ENCODE results near the gene NDST4. TPM values are rescaled to one million over a fixed set of nuclear protein-coding genes. Genes with fewer than 3 reads are reported as not detected.
"Not testable (repeated sequence)": the region's sequence is repeated elsewhere in the genome, so short reads cannot be mapped to it uniquely, and the experiment has no call there.

The NDST4 gene
- total RNA-seq, 1 experiment from 2014 or later, result not detected

- Histone ChIP-seq H4K20me1 (ENCODE audit: low read length) (no peaks in the 10 kb centered on the region), H3K4me2 (ENCODE audit: low read length) (no peak overlapping the region), H3K27ac (ENCODE audit: low read length) (no peak overlapping the region), H2AFZ (ENCODE audit: low read length) (no peak overlapping the region), H3K4me1 (ENCODE audit: insufficient read depth, low read length) (no peaks in the 10 kb centered on the region), H3K79me2 (ENCODE audit: low read length) (no peaks in the 10 kb centered on the region), H3K9me3 (ENCODE audit: low read length) (no peaks in the 10 kb centered on the region), H3K9me2 (replicated peaks; ENCODE audit: low read length) (no peaks in the 10 kb centered on the region), H3K4me3 (ENCODE audit: low read length) (no peak overlapping the region), H3K9ac (ENCODE audit: low read length) (no peak overlapping the region), H3K36me3 (ENCODE audit: low read depth, low read length) (no peaks in the 10 kb centered on the region), H3F3A (ENCODE audit: low read length, unreplicated experiment) (no peaks in the 10 kb centered on the region), H3K27me3 (ENCODE audit: low read length) (no peaks in the 10 kb centered on the region)
- POLR2A ChIA-PET (ENCODE audit: unreplicated experiment), result no interaction called here
- intact Hi-C loops (cut with micrococcal nuclease), result no loop called here
- ATAC-seq, result peak; percentile 71
- CTCF ChIA-PET, result no interaction called here
- BruUV-seq (replicated peaks), result no TSS peak
- no peak for DNase-seq
- TF ChIP-seq EZH2 (IDR thresholded peaks at IDR 0.05; ENCODE audit: low read length, unreplicated experiment) (no peak), EZH2phosphoT487 (IDR thresholded peaks at IDR 0.05; ENCODE audit: borderline replicate concordance, low read length) (no peak)
- TF ChIP-seq, protein P1, sequence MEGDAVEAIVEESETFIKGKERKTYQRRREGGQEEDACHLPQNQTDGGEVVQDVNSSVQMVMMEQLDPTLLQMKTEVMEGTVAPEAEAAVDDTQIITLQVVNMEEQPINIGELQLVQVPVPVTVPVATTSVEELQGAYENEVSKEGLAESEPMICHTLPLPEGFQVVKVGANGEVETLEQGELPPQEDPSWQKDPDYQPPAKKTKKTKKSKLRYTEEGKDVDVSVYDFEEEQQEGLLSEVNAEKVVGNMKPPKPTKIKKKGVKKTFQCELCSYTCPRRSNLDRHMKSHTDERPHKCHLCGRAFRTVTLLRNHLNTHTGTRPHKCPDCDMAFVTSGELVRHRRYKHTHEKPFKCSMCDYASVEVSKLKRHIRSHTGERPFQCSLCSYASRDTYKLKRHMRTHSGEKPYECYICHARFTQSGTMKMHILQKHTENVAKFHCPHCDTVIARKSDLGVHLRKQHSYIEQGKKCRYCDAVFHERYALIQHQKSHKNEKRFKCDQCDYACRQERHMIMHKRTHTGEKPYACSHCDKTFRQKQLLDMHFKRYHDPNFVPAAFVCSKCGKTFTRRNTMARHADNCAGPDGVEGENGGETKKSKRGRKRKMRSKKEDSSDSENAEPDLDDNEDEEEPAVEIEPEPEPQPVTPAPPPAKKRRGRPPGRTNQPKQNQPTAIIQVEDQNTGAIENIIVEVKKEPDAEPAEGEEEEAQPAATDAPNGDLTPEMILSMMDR (conservative IDR thresholded peaks at IDR 0.05; ENCODE audit: low read depth, low read length), result no peak
These were observed 115.7 kb downstream of the NDST4 start for GRCh38 chr4:114997576-114998247.

DNA sequence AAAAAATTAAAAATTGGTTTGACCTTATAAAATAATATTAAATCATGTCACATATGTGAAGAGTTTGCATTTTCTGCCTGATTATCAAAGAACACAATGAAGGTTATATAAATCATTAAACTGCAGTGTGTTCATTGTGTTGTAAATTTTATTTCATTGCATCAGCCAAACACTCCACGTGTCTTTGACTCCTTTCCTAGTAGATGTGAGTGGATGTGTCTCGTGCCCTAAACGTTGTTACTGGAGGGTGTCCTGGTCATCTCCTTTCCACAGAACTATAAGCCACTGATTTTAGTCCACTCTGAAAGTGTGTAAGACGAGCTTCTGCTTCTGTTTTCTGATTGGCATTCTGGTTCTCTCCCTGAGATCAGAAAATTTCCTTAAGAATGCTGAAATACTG is 127.3 kb downstream of the NDST4 start:
- TF ChIP-seq, protein P1 (conservative IDR thresholded peaks at IDR 0.05; ENCODE audit: low read depth, low read length), result no peak
- TF ChIP-seq EZH2phosphoT487 (IDR thresholded peaks at IDR 0.05; ENCODE audit: borderline replicate concordance, low read length) (no peak), EZH2 (IDR thresholded peaks at IDR 0.05; ENCODE audit: low read length, unreplicated experiment) (no peak)
- H2AFZ ChIP-seq (ENCODE audit: low read length), result no peak overlapping the region
- no peak overlapping the region for H3K4me2 ChIP-seq (ENCODE audit: low read length)

DNA sequence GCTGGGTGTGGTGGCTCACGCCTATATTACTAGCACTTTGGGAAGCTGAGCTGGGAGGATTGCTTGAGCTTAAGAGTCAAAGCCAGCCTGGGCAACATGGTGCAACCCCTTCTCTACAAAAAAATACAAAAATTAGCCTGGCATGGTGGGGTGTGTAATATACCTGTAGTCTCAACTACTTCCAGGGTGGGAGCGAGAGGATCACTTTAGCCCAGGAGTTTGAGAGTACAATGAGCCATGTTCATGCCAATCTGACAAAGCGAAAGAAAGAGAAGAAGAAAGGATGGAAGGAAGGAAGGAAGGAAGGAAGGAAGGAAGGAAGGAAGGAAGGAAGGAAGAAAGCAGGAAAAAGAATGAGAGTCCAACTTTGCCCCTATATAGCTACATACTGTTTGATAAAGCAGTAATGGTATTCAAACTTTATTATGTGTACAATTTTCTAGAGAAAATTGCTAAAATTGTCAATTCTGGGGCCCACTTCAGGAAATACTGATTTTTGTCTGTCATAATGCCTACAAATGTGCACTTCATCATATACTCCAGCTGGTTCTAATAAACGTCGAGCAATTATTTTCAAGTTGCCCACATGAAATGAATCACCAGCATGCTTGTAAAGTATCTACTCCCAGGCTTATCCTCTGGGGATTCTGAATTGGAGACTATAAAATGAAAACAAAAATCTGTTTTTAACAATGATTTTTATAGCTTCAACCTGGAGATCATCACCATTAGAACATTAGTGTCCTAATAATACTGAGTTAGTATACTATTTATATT is 132.3 kb downstream of the NDST4 start:
- POLR2A ChIA-PET (ENCODE audit: unreplicated experiment), result no interaction called here
- no peaks in the 10 kb centered on the region for H3K36me3 ChIP-seq (ENCODE audit: low read depth, low read length)
- H3K79me2 ChIP-seq (ENCODE audit: low read length), result no peaks in the 10 kb centered on the region
- no peak overlapping the region for H3K4me2 ChIP-seq (ENCODE audit: low read length)
- no peaks in the 10 kb centered on the region for H3K4me1 ChIP-seq (ENCODE audit: insufficient read depth, low read length)
- ATAC-seq, result no peak
- intact Hi-C loops (cut with micrococcal nuclease), result no loop called here
- H3K9me3 ChIP-seq (ENCODE audit: low read length), result no peaks in the 10 kb centered on the region
- H2AFZ ChIP-seq (ENCODE audit: low read length), result no peak overlapping the region
- no peaks in the 10 kb centered on the region for H3F3A ChIP-seq (ENCODE audit: low read length, unreplicated experiment)
- no peaks in the 10 kb centered on the region for H3K27me3 ChIP-seq (ENCODE audit: low read length)
- TF ChIP-seq EZH2 (IDR thresholded peaks at IDR 0.05; ENCODE audit: low read length, unreplicated experiment), result no peak
- TF ChIP-seq, protein P1 (conservative IDR thresholded peaks at IDR 0.05; ENCODE audit: low read depth, low read length), result no peak
- no peak for TF ChIP-seq EZH2phosphoT487 (IDR thresholded peaks at IDR 0.05; ENCODE audit: borderline replicate concordance, low read length)
- no TSS peak for BruUV-seq (replicated peaks)
- no peak overlapping the region for H3K9ac ChIP-seq (ENCODE audit: low read length)
- no peak for DNase-seq
- no peak overlapping the region for H3K4me3 ChIP-seq (ENCODE audit: low read length)
- H3K27ac ChIP-seq (ENCODE audit: low read length), result no peak overlapping the region
- no peaks in the 10 kb centered on the region for H4K20me1 ChIP-seq (ENCODE audit: low read length)
- H3K9me2 ChIP-seq (replicated peaks; ENCODE audit: low read length), result no peaks in the 10 kb centered on the region
- CTCF ChIA-PET, result no interaction called here

More for the DNA sequence above, 127.3 kb downstream of the NDST4 start:
- no peaks in the 10 kb centered on the region for H3K9me3 ChIP-seq (ENCODE audit: low read length)
- ATAC-seq (no peak), DNase-seq (no peak)
- H4K20me1 ChIP-seq (ENCODE audit: low read length), result no peaks in the 10 kb centered on the region
- H3K4me3 ChIP-seq (ENCODE audit: low read length), result no peak overlapping the region
- no peaks in the 10 kb centered on the region for H3K4me1 ChIP-seq (ENCODE audit: insufficient read depth, low read length)
- intact Hi-C loops (cut with micrococcal nuclease), result no loop called here
- ChIA-PET CTCF (no interaction called here), POLR2A (ENCODE audit: unreplicated experiment) (no interaction called here)
- no peaks in the 10 kb centered on the region for H3K79me2 ChIP-seq (ENCODE audit: low read length)
- no peaks in the 10 kb centered on the region for H3F3A ChIP-seq (ENCODE audit: low read length, unreplicated experiment)
- H3K27me3 ChIP-seq (ENCODE audit: low read length), result no peaks in the 10 kb centered on the region
- no TSS peak for BruUV-seq (replicated peaks)
- H3K27ac ChIP-seq (ENCODE audit: low read length), result no peak overlapping the region
- no peak overlapping the region for H3K9ac ChIP-seq (ENCODE audit: low read length)
- no peaks in the 10 kb centered on the region for H3K9me2 ChIP-seq (replicated peaks; ENCODE audit: low read length)
- H3K36me3 ChIP-seq (ENCODE audit: low read depth, low read length), result no peaks in the 10 kb centered on the region

- H3K9me3 ChIP-seq (ENCODE audit: low read length); H2AFZ ChIP-seq (ENCODE audit: low read length); H3K27ac ChIP-seq (ENCODE audit: low read length); H3K4me1 ChIP-seq (ENCODE audit: insufficient read depth, low read length); H3K27me3 ChIP-seq (ENCODE audit: low read length); DNase-seq; H4K20me1 ChIP-seq (ENCODE audit: low read length); H3K9me2 ChIP-seq (replicated peaks; ENCODE audit: low read length); H3K4me2 ChIP-seq (ENCODE audit: low read length); BruUV-seq (replicated peaks); intact Hi-C loops (cut with micrococcal nuclease); H3K79me2 ChIP-seq (ENCODE audit: low read length); H3K36me3 ChIP-seq (ENCODE audit: low read depth, low read length); H3K4me3 ChIP-seq (ENCODE audit: low read length); POLR2A ChIA-PET (ENCODE audit: unreplicated experiment); H3F3A ChIP-seq (ENCODE audit: low read length, unreplicated experiment); CTCF ChIA-PET; ATAC-seq; H3K9ac ChIP-seq (ENCODE audit: low read length): not testable (repeated sequence)
These were observed 133.0 kb downstream of the NDST4 start for GRCh38 chr4:114980399-114980798.

Measured in PC-3 (cell line).